Gastroesophageal sphincter (tissue), 4 donors: ENCODE data around the gene MRPS30. TPM values are rescaled to one million over a fixed set of nuclear protein-coding genes. Genes with fewer than 3 reads are reported as not detected.

Experiments used
- ATAC-seq: fragments of 150-250 bp; one replicate; pipeline ENCODE4 v1.9.1; 2016; ENCODE audit warnings: mild to moderate bottlenecking, moderate library complexity
- H3K27ac ChIP-seq, 4 donors: fragments of 200-600 bp; sonication (generic) in 3 of 4; 1 replicate in 3 of 4; 2 replicates in 1 of 4; pipeline ENCODE4 v1.5.1; 2016 to 2019
- H3K27me3 ChIP-seq: fragments of 200-600 bp; sonication (generic); one replicate; pipeline ENCODE4 v1.5.1; 2019
- H3K36me3 ChIP-seq, 2 donors: fragments of 200-600 bp; sonication (generic); one replicate each; pipeline ENCODE4 v1.5.1; 2019; ENCODE audit warnings: control low read depth in 1 of 2
- H3K4me1 ChIP-seq, 3 donors: fragments of 200-600 bp; sonication (generic); 1 replicate in 2 of 3; 2 replicates in 1 of 3; pipeline ENCODE4 v1.5.1; 2016 to 2019; ENCODE audit warnings: control low read depth in 2 of 3
- H3K4me3 ChIP-seq, 2 donors: fragments of 200-600 bp; sonication (generic); one replicate each; pipeline ENCODE4 v1.5.1; 2019; ENCODE audit warnings: mild to moderate bottlenecking in 1 of 2, moderate library complexity in 1 of 2
- H3K9me3 ChIP-seq, 3 donors: fragments of 200-600 bp; sonication (generic); one replicate each; pipeline ENCODE4 v1.5.1; 2017 to 2019; ENCODE audit warnings: control low read depth in 2 of 3
- CTCF ChIP-seq, 4 experiments: fragments of 200-600 bp in 2 of 4; fragments of 450-650 bp in 2 of 4; sonication (generic) in 1 of 4; IDR thresholded peaks; one replicate each; pipeline ENCODE4 v1.5.1; 2017 to 2019; ENCODE audit warnings: antibody characterized with exemption in 4 of 4, mild to moderate bottlenecking in 2 of 4, moderate library complexity in 2 of 4
- EP300 ChIP-seq: sonication (generic); formaldehyde crosslinking; IDR thresholded peaks from one replicate; pipeline ENCODE4 v1.6.1; 2017; ENCODE audit warnings: antibody characterized with exemption, mild to moderate bottlenecking
- POLR2A ChIP-seq, 2 donors: fragments of 450-650 bp; IDR thresholded peaks; one replicate each; pipeline ENCODE4 v1.6.1; 2017; ENCODE audit warnings: antibody characterized with exemption in 2 of 2, mild to moderate bottlenecking in 2 of 2, moderate library complexity in 1 of 2
- POLR2AphosphoS5 ChIP-seq: sonication (generic); formaldehyde crosslinking; IDR thresholded peaks from one replicate; pipeline ENCODE4 v1.6.1; 2017; ENCODE audit warnings: antibody characterized with exemption
- WGBS, 2 donors: methylation state at CpG; one replicate each; pipeline ENCODE4 v1.1.5; 2018; ENCODE audit warnings: low coverage in 1 of 2; 5-methylcytosine and 5-hydroxymethylcytosine counted together
- total RNA-seq, 4 donors: library from RNA; depleted of rRNA; stranded (reverse); fragments of >200 nt; gene quantifications; one replicate each; pipeline ENCODE4 v1.1.0, GENCODE V29; 2016

MRPS30 gene
- total RNA-seq, 4 donors from 2014 or later: 43.8 to 63.8 (median 58.6) TPM

- ATAC-seq: no peak
- WGBS, 2 donors: 86 to 91% methylated on average over 3 of the region's 3 CpGs
- Histone ChIP-seq H3K4me1 (no peaks in the 10 kb centered on the region), H3K36me3 (no peaks in the 10 kb centered on the region), H3K27ac (no peak overlapping the region), H3K27me3 (no peaks in the 10 kb centered on the region), H3K4me3 (no peak overlapping the region), H3K9me3 (no peaks in the 10 kb centered on the region)
- TF ChIP-seq POLR2A (IDR thresholded peaks at IDR 0.05): no peak
- TF ChIP-seq CTCF (IDR thresholded peaks at IDR 0.05): no peak
- no peak for TF ChIP-seq POLR2AphosphoS5
- TF ChIP-seq EP300: no peak
Measured at GRCh38 chr5:44827681-44828080, 18.9 kb downstream of the MRPS30 start.

- TF ChIP-seq EP300 (no peak), POLR2A (IDR thresholded peaks at IDR 0.05) (no peak), CTCF (IDR thresholded peaks at IDR 0.05) (no peak), POLR2AphosphoS5 (no peak)
- Histone ChIP-seq H3K27me3 (no peaks in the 10 kb centered on the region), H3K4me3 (no peak overlapping the region), H3K4me1 (no peaks in the 10 kb centered on the region), H3K36me3 (no peaks in the 10 kb centered on the region), H3K27ac (no peak overlapping the region), H3K9me3 (no peaks in the 10 kb centered on the region)
- no peak for ATAC-seq
- 82 to 83% methylated on average over 1 of the region's 1 CpG for WGBS, 2 donors
Measured at GRCh38 chr5:44828719-44829118, 20.0 kb downstream of the MRPS30 start.

GRCh38 chr5:44830951-44831350 lies 22.2 kb downstream of the MRPS30 start:
- Histone ChIP-seq H3K27me3 (no peaks in the 10 kb centered on the region), H3K4me3 (no peak overlapping the region), H3K4me1 (no peaks in the 10 kb centered on the region), H3K9me3 (no peaks in the 10 kb centered on the region), H3K36me3 (no peaks in the 10 kb centered on the region), H3K27ac (no peak overlapping the region)
- TF ChIP-seq EP300 (no peak), CTCF (IDR thresholded peaks at IDR 0.05) (no peak), POLR2AphosphoS5 (no peak), POLR2A (IDR thresholded peaks at IDR 0.05) (no peak)
- no peak for ATAC-seq
- WGBS, 2 donors: 80 to 86% methylated on average over 1 of the region's 1 CpG

GRCh38 chr5:44833249-44833648 lies 24.5 kb downstream of the MRPS30 start:
- no peak overlapping the region for H3K27ac ChIP-seq
- TF ChIP-seq POLR2A (IDR thresholded peaks at IDR 0.05) (no peak), POLR2AphosphoS5 (no peak), EP300 (no peak), CTCF (IDR thresholded peaks at IDR 0.05) (no peak)
- 94 to 100% methylated on average over 1 of the region's 1 CpG for WGBS, 2 donors
- H3K9me3 ChIP-seq: no peaks in the 10 kb centered on the region
- ATAC-seq: no peak
- no peaks in the 10 kb centered on the region for H3K36me3 ChIP-seq
- H3K27me3 ChIP-seq: no peaks in the 10 kb centered on the region
- H3K4me1 ChIP-seq: no peaks in the 10 kb centered on the region
- H3K4me3 ChIP-seq: no peak overlapping the region

- Histone ChIP-seq H3K27me3 (no peaks in the 10 kb centered on the region), H3K27ac (no peak overlapping the region), H3K9me3 (peaks cover 0 to 4% (median 0%) of the 10 kb centered on the region in 3 donors), H3K36me3 (no peaks in the 10 kb centered on the region), H3K4me3 (no peak overlapping the region), H3K4me1 (no peaks in the 10 kb centered on the region)
- ATAC-seq: no peak
- WGBS, 2 donors: 100% methylated on average over 1 to 2 of the region's 3 CpGs
- TF ChIP-seq POLR2AphosphoS5 (no peak), POLR2A (IDR thresholded peaks at IDR 0.05) (no peak), EP300 (no peak), CTCF (IDR thresholded peaks at IDR 0.05) (no peak)
Measured at GRCh38 chr5:44835693-44836092, 26.9 kb downstream of the MRPS30 start.
